ENCODE data around the gene SPDYE3.
"Not testable (repeated sequence)": the region's sequence is repeated elsewhere in the genome, so short reads cannot be mapped to it uniquely, and the experiment has no call there.

The SPDYE3 gene

DNA sequence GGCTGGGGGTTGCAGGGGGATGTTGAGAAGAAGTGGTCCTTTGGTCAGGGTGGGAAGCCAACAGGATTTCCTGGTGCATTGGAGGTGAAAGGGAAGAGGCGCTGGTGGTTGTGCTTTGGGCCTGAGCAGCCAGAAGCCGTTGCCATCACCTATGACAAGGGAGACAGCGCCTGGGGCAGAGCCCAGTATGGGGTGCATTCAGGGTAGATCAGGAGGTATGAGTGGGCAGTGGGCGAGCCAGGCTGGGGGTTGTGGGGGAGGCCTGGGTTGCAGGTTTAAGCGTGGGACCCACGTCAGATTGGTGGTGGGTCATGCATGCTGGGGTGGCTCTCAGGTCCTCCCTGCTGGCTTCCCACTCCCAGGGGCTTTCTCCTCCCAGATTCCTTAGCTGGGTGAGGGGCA, 44.2 kb downstream of the SPDYE3 start:
- Histone ChIP-seq H3K4me1 (ENCODE audit: control insufficient read depth, insufficient read depth, low read length, poor library complexity, severe bottlenecking) (peaks cover 4% of the 10 kb centered on the region), H3K4me3 (ENCODE audit: insufficient read depth, low read depth, low read length, poor library complexity, severe bottlenecking) (no peak overlapping the region), H3K27me3 (replicated peaks; ENCODE audit: control insufficient read depth, insufficient read depth, low read length, poor library complexity, severe bottlenecking) (no peaks in the 10 kb centered on the region), H3K27ac (ENCODE audit: insufficient read depth, low read length, poor library complexity, severe bottlenecking) (no peak overlapping the region), H3K9me3 (ENCODE audit: control insufficient read depth, low read length) (no peaks in the 10 kb centered on the region), H3K36me3 (ENCODE audit: control insufficient read depth, insufficient read depth, low read length) (peaks cover 55% of the 10 kb centered on the region)
- no peak for DNase-seq

DNA sequence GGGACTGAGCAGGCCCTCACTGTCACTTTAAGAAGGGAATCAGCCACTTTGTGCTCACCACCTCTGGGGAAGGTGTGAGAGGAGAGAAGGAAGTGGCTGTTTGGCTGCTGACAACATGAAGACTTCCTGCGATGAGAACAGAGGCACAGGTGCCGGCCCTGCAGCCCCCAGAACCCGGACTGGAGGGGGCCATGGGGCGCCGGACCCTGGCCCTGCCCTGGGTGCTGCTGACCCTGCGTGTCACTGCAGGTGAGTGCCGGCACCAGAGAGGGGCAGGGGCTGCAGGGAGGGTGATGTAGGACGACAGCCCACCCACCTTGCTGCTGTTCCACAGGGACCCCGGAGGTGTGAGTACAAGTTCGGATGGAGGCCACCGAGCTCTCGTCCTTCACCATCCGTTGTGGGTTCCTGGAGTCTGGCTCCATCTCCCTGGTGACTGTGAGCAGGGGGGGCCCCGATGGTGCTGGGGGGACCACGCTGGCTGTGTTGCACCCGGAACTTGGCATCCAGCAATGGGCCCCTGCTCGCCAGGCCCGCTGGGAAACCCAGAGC, 44.8 kb downstream of the SPDYE3 start:
- not testable (repeated sequence) for DNase-seq; H3K9me3 ChIP-seq (ENCODE audit: control insufficient read depth, low read length); H3K27ac ChIP-seq (ENCODE audit: insufficient read depth, low read length, poor library complexity, severe bottlenecking); H3K4me3 ChIP-seq (ENCODE audit: insufficient read depth, low read depth, low read length, poor library complexity, severe bottlenecking); H3K27me3 ChIP-seq (replicated peaks; ENCODE audit: control insufficient read depth, insufficient read depth, low read length, poor library complexity, severe bottlenecking); H3K4me1 ChIP-seq (ENCODE audit: control insufficient read depth, insufficient read depth, low read length, poor library complexity, severe bottlenecking)
- H3K36me3 ChIP-seq (ENCODE audit: control insufficient read depth, insufficient read depth, low read length): peaks cover 55% of the 10 kb centered on the region

DNA sequence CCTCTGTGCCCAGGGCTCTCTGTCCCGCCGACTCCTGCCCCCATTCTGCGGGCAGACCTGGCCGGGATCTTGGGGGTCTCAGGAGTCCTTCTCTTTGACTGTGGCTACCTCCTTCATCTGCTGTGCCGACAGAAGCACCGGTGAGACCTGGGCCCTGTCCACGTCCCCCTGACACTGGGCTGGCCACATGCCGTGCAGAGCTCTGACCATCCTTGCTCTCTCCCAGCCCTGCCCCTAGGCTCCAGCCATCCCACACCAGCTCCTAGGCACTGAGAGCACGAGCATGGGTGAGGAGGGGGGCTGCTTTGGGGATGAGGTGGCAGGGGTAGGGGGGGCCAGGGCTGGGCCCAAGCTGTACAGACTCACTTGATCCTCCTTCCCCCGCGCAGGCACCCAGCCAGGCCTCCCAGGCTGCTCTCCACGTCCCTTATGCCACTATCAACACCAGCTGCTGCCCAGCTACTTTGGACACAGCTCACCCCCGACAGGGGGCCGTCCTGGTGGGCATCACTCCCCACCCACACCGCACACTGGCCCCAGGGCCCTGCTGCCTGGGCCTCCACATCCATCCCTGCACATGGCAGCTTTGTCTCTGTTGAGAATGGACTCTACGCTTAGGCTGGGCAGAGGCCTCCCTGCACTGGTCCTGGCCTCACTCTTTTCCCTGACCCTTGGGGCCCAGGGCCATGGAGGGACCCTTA, 45.6 kb downstream of the SPDYE3 start:
- DNase-seq: no peak
- Histone ChIP-seq H3K27ac (ENCODE audit: insufficient read depth, low read length, poor library complexity, severe bottlenecking) (no peak overlapping the region), H3K27me3 (replicated peaks; ENCODE audit: control insufficient read depth, insufficient read depth, low read length, poor library complexity, severe bottlenecking) (no peaks in the 10 kb centered on the region), H3K36me3 (ENCODE audit: control insufficient read depth, insufficient read depth, low read length) (peaks cover 57% of the 10 kb centered on the region), H3K4me3 (ENCODE audit: insufficient read depth, low read depth, low read length, poor library complexity, severe bottlenecking) (no peak overlapping the region), H3K4me1 (ENCODE audit: control insufficient read depth, insufficient read depth, low read length, poor library complexity, severe bottlenecking) (peaks cover 4% of the 10 kb centered on the region), H3K9me3 (ENCODE audit: control insufficient read depth, low read length) (no peaks in the 10 kb centered on the region)

DNA sequence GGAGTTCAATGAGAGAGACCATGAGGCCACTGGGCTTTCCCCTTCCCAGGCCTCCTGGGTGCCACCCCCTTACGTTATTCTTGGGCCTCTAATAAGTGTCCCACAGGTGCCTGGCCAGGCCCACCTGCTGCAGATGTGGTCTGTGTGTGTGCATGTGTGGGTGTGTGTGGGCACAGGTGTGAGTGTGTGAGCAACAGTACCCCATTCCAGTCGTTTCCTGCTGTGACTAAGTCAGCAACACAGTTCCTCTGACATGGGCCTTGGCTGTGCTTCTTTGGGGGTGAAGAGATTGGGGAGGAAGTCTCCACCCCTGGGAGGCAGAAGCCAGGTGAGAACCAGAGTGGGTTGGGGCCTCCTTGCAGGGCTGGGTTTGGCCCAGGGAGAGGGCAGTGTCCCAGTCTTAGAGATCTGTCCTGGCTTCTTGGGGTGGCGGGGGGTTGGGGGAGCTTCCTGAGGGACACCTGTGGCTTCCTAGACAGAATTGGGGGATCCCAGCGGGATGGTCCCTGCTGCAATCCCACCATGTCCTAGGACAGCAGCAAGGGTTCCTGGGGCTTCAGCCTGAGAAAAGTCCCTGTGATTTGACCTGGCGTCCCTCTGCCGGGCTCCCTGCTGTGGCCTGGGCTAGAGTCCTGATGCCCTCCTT, 46.3 kb downstream of the SPDYE3 start:
- Histone ChIP-seq H3K4me1 (ENCODE audit: control insufficient read depth, insufficient read depth, low read length, poor library complexity, severe bottlenecking) (peaks cover 4% of the 10 kb centered on the region), H3K27me3 (replicated peaks; ENCODE audit: control insufficient read depth, insufficient read depth, low read length, poor library complexity, severe bottlenecking) (no peaks in the 10 kb centered on the region), H3K27ac (ENCODE audit: insufficient read depth, low read length, poor library complexity, severe bottlenecking) (no peak overlapping the region), H3K9me3 (ENCODE audit: control insufficient read depth, low read length) (no peaks in the 10 kb centered on the region), H3K36me3 (ENCODE audit: control insufficient read depth, insufficient read depth, low read length) (peaks cover 61% of the 10 kb centered on the region), H3K4me3 (ENCODE audit: insufficient read depth, low read depth, low read length, poor library complexity, severe bottlenecking) (no peak overlapping the region)
- DNase-seq: peak in 1 of 3 donors; percentile 4

DNA sequence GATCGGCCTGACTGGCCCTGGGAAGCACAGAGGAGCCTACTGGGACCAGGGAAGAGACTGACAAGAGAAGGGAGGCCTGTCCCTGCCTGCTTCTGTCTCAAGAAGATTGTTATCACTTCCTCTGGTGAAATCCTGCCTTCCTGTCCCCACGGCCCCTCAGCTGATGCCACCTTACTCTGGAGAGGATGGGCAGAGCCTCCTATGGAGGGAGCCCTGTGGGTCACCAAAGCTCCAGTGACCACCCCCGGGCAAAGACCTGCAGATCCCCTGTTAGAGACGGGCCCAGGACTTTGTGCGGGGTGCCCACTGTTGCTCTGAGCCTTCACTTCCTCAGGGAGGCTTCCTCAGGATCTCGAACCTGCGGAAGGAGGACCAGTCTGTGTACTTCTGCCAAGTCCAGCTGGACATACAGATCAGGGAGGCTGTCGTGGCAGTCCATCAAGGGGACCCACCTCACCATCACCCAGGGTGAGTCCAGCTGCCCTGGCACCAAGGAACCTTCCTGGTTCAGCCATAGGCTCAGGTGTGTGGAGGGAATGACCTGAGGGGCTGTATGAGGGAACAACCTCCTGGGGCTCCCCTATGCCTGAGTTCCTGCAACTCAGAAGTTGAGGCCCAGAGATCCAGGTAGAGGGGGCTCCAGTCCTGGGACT, 49.0 kb downstream of the SPDYE3 start:
- H3K27ac ChIP-seq (ENCODE audit: insufficient read depth, low read length, poor library complexity, severe bottlenecking): no peak overlapping the region
- H3K36me3 ChIP-seq (ENCODE audit: control insufficient read depth, insufficient read depth, low read length): peaks cover 66% of the 10 kb centered on the region
- no peak overlapping the region for H3K4me3 ChIP-seq (ENCODE audit: insufficient read depth, low read depth, low read length, poor library complexity, severe bottlenecking)
- H3K4me1 ChIP-seq (ENCODE audit: control insufficient read depth, insufficient read depth, low read length, poor library complexity, severe bottlenecking): peaks cover 2% of the 10 kb centered on the region
- no peaks in the 10 kb centered on the region for H3K9me3 ChIP-seq (ENCODE audit: control insufficient read depth, low read length)
- DNase-seq: no peak
- no peaks in the 10 kb centered on the region for H3K27me3 ChIP-seq (replicated peaks; ENCODE audit: control insufficient read depth, insufficient read depth, low read length, poor library complexity, severe bottlenecking)

DNA sequence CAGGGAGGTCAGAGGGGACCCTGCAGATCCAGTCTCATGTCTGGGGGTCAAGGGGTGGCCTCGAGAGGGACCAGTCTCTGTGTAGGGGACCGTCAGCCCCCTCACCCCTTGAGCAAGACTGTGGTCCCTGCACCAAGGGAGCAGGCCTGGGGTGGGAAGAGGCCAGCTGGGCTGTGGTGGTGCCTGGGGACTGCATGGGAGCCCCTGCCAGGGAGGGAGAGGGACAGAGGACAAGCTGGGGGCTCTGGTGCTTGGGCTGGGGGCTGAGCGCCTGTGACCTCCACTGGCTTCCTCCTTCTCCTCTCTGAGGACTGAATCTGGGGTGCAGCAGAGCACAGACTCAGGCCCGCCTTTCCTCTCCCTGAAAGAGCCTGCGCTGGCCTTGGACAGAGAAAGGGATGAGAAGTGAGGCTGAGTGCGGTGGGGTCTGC, 49.6 kb downstream of the SPDYE3 start:
- no peak overlapping the region for H3K4me3 ChIP-seq (ENCODE audit: insufficient read depth, low read depth, low read length, poor library complexity, severe bottlenecking)
- no peaks in the 10 kb centered on the region for H3K4me1 ChIP-seq (ENCODE audit: control insufficient read depth, insufficient read depth, low read length, poor library complexity, severe bottlenecking)
- no peaks in the 10 kb centered on the region for H3K27me3 ChIP-seq (replicated peaks; ENCODE audit: control insufficient read depth, insufficient read depth, low read length, poor library complexity, severe bottlenecking)
- H3K27ac ChIP-seq (ENCODE audit: insufficient read depth, low read length, poor library complexity, severe bottlenecking): no peak overlapping the region
- H3K36me3 ChIP-seq (ENCODE audit: control insufficient read depth, insufficient read depth, low read length): peaks cover 71% of the 10 kb centered on the region
- H3K9me3 ChIP-seq (ENCODE audit: control insufficient read depth, low read length): no peaks in the 10 kb centered on the region
- no peak for DNase-seq

DNA sequence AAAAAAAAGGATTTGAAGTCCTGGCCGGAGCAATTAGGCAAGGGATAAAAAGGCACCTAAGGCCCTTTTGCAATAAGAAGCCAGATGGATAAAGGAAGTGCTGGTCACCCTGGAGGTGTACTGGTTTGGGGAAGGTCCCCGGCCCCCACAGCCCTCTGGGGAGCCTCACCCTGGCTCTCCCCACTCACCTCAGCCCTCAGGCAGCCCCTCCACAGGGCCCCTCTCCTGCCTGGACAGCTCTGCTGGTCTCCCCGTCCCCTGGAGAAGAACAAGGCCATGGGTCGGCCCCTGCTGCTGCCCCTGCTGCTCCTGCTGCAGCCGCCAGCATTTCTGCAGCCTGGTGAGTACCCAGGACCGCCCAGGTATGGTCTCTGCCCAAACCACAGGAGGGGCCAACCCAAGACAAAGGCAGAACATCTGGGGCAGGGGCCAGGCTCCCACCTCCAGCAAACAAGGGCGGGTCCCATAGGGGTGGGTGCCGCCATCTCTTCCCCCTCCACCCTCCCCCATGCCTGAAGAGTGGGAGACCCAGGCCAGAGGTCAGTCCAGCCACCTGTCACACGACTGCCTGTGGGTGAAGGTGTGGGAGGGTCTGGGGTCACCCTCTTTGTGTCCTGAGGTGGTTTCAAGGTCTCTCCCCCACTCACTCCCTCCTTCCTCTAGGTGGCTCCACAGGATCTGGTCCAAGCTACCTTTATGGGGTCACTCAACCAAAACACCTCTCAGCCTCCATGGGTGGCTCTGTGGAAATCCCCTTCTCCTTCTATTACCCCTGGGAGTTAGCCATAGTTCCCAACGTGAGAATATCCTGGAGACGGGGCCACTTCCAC, 50.7 kb downstream of the SPDYE3 start, which contains the start of gene PILRB:
TSS of gene PILRB (plus strand) at position 91 of the 830 bp plus-strand sequence. CDS start at position 277, 186 bp downstream.
- H3K36me3 ChIP-seq (ENCODE audit: control insufficient read depth, insufficient read depth, low read length): peaks cover 68% of the 10 kb centered on the region
- no peaks in the 10 kb centered on the region for H3K9me3 ChIP-seq (ENCODE audit: control insufficient read depth, low read length)
- no peak within 1 kb of the TSS for H3K27ac ChIP-seq (ENCODE audit: insufficient read depth, low read length, poor library complexity, severe bottlenecking)
- no peaks in the 10 kb centered on the region for H3K4me1 ChIP-seq (ENCODE audit: control insufficient read depth, insufficient read depth, low read length, poor library complexity, severe bottlenecking)
- no peaks in the 10 kb centered on the region for H3K27me3 ChIP-seq (replicated peaks; ENCODE audit: control insufficient read depth, insufficient read depth, low read length, poor library complexity, severe bottlenecking)
- no peak within 1 kb of the TSS for H3K4me3 ChIP-seq (ENCODE audit: insufficient read depth, low read depth, low read length, poor library complexity, severe bottlenecking)
- DNase-seq: no peak

DNA sequence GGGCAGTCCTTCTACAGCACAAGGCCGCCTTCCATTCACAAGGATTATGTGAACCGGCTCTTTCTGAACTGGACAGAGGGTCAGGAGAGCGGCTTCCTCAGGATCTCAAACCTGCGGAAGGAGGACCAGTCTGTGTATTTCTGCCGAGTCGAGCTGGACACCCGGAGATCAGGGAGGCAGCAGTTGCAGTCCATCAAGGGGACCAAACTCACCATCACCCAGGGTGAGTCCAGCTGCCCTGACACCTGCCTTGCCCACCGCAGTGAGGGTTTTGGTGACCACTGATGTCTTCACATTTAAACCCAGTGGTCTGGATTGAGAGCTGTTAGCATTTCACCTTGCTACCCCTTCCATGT, 51.3 kb downstream of the SPDYE3 start:
- Histone ChIP-seq H3K4me3 (ENCODE audit: insufficient read depth, low read depth, low read length, poor library complexity, severe bottlenecking) (no peak overlapping the region), H3K4me1 (ENCODE audit: control insufficient read depth, insufficient read depth, low read length, poor library complexity, severe bottlenecking) (no peaks in the 10 kb centered on the region), H3K36me3 (ENCODE audit: control insufficient read depth, insufficient read depth, low read length) (peaks cover 66% of the 10 kb centered on the region), H3K27me3 (replicated peaks; ENCODE audit: control insufficient read depth, insufficient read depth, low read length, poor library complexity, severe bottlenecking) (no peaks in the 10 kb centered on the region), H3K9me3 (ENCODE audit: control insufficient read depth, low read length) (no peaks in the 10 kb centered on the region), H3K27ac (ENCODE audit: insufficient read depth, low read length, poor library complexity, severe bottlenecking) (no peak overlapping the region)
- no peak for DNase-seq

DNA sequence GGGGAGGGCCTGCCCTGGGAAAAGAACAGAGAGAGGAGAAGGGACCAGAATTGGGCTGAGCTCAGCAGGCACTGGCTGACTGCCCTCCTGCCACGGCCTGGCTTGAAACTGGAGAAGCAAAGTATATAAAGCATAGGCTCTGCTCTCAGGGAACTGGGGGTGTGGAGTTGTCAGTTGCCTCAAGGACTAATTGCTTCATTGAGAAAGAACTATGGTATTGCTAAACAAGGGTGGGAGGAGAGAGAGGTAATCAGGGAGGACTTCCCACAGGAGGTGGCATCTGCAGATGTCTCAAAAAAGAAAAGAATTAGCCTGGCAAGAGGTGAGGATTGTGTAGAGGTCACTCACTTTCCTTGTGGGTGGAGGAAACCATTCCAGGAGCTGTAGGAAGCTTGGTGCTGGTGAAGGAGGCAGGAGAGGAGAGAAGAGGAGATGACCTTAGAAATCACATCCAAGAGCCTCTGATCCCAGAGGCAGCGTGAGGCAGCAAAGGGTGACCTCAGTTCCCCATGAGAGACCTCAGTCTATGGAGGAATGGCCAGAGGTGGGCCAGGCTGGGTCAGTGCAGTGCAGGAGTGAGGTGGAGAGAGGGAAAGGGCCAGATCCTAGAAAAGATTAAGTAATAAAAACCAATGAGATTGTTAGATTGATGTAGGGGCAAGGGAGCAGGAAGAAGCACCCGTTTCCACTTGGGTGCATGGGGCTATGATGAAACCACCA, 52.8 kb downstream of the SPDYE3 start:
- H3K27ac ChIP-seq (ENCODE audit: insufficient read depth, low read length, poor library complexity, severe bottlenecking): no peak overlapping the region
- DNase-seq: no peak
- H3K27me3 ChIP-seq (replicated peaks; ENCODE audit: control insufficient read depth, insufficient read depth, low read length, poor library complexity, severe bottlenecking): no peaks in the 10 kb centered on the region
- H3K4me3 ChIP-seq (ENCODE audit: insufficient read depth, low read depth, low read length, poor library complexity, severe bottlenecking): no peak overlapping the region
- H3K36me3 ChIP-seq (ENCODE audit: control insufficient read depth, insufficient read depth, low read length): peaks cover 51% of the 10 kb centered on the region
- no peaks in the 10 kb centered on the region for H3K9me3 ChIP-seq (ENCODE audit: control insufficient read depth, low read length)
- H3K4me1 ChIP-seq (ENCODE audit: control insufficient read depth, insufficient read depth, low read length, poor library complexity, severe bottlenecking): no peaks in the 10 kb centered on the region

Data from effector memory CD4-positive, alpha-beta T cell (primary cell).